Glomerular endothelial cell (primary cell): Measurements from ENCODE around the gene S100A4. TPM values are rescaled to one million over a fixed set of nuclear protein-coding genes. Genes with fewer than 3 reads are reported as not detected.
"Not testable (repeated sequence)": the region's sequence is repeated elsewhere in the genome, so short reads cannot be mapped to it uniquely, and the experiment has no call there.

ENCODE experiments used
- DNase-seq: peaks from one replicate; pipeline ENCODE4 v3.0.0-alpha.2; 2011; ENCODE audit warnings: low read depth, low spot score; ENCODE audit errors: extremely low read depth
- total RNA-seq: library from RNA; depleted of rRNA; stranded (reverse); fragments of >200 nt; gene quantifications from 2 replicates; pipeline ENCODE4 v1.2.3, GENCODE V29; 2015

The S100A4 gene
- 7.1 and 17.2 TPM in 2 replicates for total RNA-seq

- no peak for DNase-seq
Observed at GRCh38 chr1:153545067-153546055, at the start of gene S100A4. Gene S100A4 (minus strand): TSS chr1:153545806. CDS start chr1:153544794, 1,012 bp downstream.

GRCh38 chr1:153592748-153593147 lies 47.1 kb upstream of the S100A4 start:
- no peak for DNase-seq

- DNase-seq: no peak
Observed at GRCh38 chr1:153588482-153588881, 42.9 kb upstream of the S100A4 start.

- not testable (repeated sequence) for DNase-seq
Observed at GRCh38 chr1:153588033-153588432, 42.4 kb upstream of the S100A4 start.

- DNase-seq: no peak
Observed at GRCh38 chr1:153587314-153587713, 41.7 kb upstream of the S100A4 start.

- no peak for DNase-seq
Observed at GRCh38 chr1:153586347-153586746, 40.7 kb upstream of the S100A4 start.

GRCh38 chr1:153585006-153585405 lies 39.4 kb upstream of the S100A4 start:
- DNase-seq: no peak

GRCh38 chr1:153583976-153584375 lies 38.4 kb upstream of the S100A4 start:
- no peak for DNase-seq

GRCh38 chr1:153583514-153583913 lies 37.9 kb upstream of the S100A4 start:
- not testable (repeated sequence) for DNase-seq

GRCh38 chr1:153582836-153583235 lies 37.2 kb upstream of the S100A4 start:
- not testable (repeated sequence) for DNase-seq

GRCh38 chr1:153578936-153579335 lies 33.3 kb upstream of the S100A4 start:
- no peak for DNase-seq

- no peak for DNase-seq
Observed at GRCh38 chr1:153578490-153578889, 32.9 kb upstream of the S100A4 start.

GRCh38 chr1:153577624-153578051 lies 32.0 kb upstream of the S100A4 start:
- no peak for DNase-seq

- no peak for DNase-seq
Observed at GRCh38 chr1:153577138-153577537, 31.5 kb upstream of the S100A4 start.

- not testable (repeated sequence) for DNase-seq
Observed at GRCh38 chr1:153575497-153575896, 29.9 kb upstream of the S100A4 start.

- not testable (repeated sequence) for DNase-seq
Observed at GRCh38 chr1:153575081-153575491, 29.5 kb upstream of the S100A4 start.

- DNase-seq: no peak
Observed at GRCh38 chr1:153573351-153573750, 27.7 kb upstream of the S100A4 start.

- no peak for DNase-seq
Observed at GRCh38 chr1:153572569-153573015, 27.0 kb upstream of the S100A4 start.

GRCh38 chr1:153571706-153572105 lies 26.1 kb upstream of the S100A4 start:
- DNase-seq: no peak

- no peak for DNase-seq
Observed at GRCh38 chr1:153570874-153571273, 25.3 kb upstream of the S100A4 start.

GRCh38 chr1:153569465-153569864 lies 23.9 kb upstream of the S100A4 start:
- DNase-seq: no peak
